ENCODE results near the gene GPX3.

Gene GPX3

GRCh38 chr5:151014680-151015343 is 5.6 kb upstream of the GPX3 start:
- no peak for DNase-seq (ENCODE audit: low read depth)

- no peak for DNase-seq (ENCODE audit: low read depth)
Observed at GRCh38 chr5:151015974-151016587, 4.3 kb upstream of the GPX3 start.

GRCh38 chr5:151016700-151017099 is 3.7 kb upstream of the GPX3 start:
- DNase-seq (ENCODE audit: low read depth) = no peak

GRCh38 chr5:151017897-151018296 is 2.5 kb upstream of the GPX3 start:
- DNase-seq (ENCODE audit: low read depth) = no peak

- no peak for DNase-seq (ENCODE audit: low read depth)
Observed at GRCh38 chr5:151018846-151019245, 1.5 kb upstream of the GPX3 start.

GRCh38 chr5:151019331-151019730 is 1.1 kb upstream of the GPX3 start:
- DNase-seq (ENCODE audit: low read depth) = no peak

- no peak for DNase-seq (ENCODE audit: low read depth)
Observed at GRCh38 chr5:151021746-151022145, 1.4 kb downstream of the GPX3 start.

GRCh38 chr5:151022511-151023018 is 2.2 kb downstream of the GPX3 start:
- no peak for DNase-seq (ENCODE audit: low read depth)

- DNase-seq (ENCODE audit: low read depth) = no peak
Observed at GRCh38 chr5:151023047-151023615, 2.7 kb downstream of the GPX3 start.

- no peak for DNase-seq (ENCODE audit: low read depth)
Observed at GRCh38 chr5:151023651-151024050, 3.3 kb downstream of the GPX3 start.

- DNase-seq (ENCODE audit: low read depth) = no peak
Observed at GRCh38 chr5:151024440-151025249, 4.3 kb downstream of the GPX3 start.

GRCh38 chr5:151025250-151025606 is 4.8 kb downstream of the GPX3 start:
- no peak for DNase-seq (ENCODE audit: low read depth)

GRCh38 chr5:151026088-151026487 is 5.7 kb downstream of the GPX3 start:
- no peak for DNase-seq (ENCODE audit: low read depth)

- no peak for DNase-seq (ENCODE audit: low read depth)
Observed at GRCh38 chr5:151026679-151027078, 6.3 kb downstream of the GPX3 start.

- no peak for DNase-seq (ENCODE audit: low read depth)
Observed at GRCh38 chr5:151027961-151028479, 7.6 kb downstream of the GPX3 start.

- no peak for DNase-seq (ENCODE audit: low read depth)
Observed at GRCh38 chr5:151028717-151029116, 8.3 kb downstream of the GPX3 start.

GRCh38 chr5:151029179-151030055 is 9.0 kb downstream of the GPX3 start:
- no peak for DNase-seq (ENCODE audit: low read depth)

- DNase-seq (ENCODE audit: low read depth) = no peak
Observed at GRCh38 chr5:151030056-151030336, 9.6 kb downstream of the GPX3 start.

GRCh38 chr5:151030379-151030778 is 10.0 kb downstream of the GPX3 start:
- no peak for DNase-seq (ENCODE audit: low read depth)

- DNase-seq (ENCODE audit: low read depth) = no peak
Observed at GRCh38 chr5:151031554-151031953, 11.2 kb downstream of the GPX3 start.

- no peak for DNase-seq (ENCODE audit: low read depth)
Observed at GRCh38 chr5:151033217-151033934, 13.0 kb downstream of the GPX3 start.

All from CMK (cell line).